Measurements from ENCODE around the gene ZNF574.

Gene ZNF574

GRCh38 chr19:42095814-42096230 is 19.9 kb downstream of the ZNF574 start:
- no peaks in the 10 kb centered on the region for H3K27me3 ChIP-seq (ENCODE audit: insufficient read depth, low read length, poor library complexity, severe bottlenecking)
- no peaks in the 10 kb centered on the region for H3F3A ChIP-seq (ENCODE audit: low read depth)
- no peaks in the 10 kb centered on the region for H3K79me2 ChIP-seq (ENCODE audit: insufficient read depth, low read length)
- no peaks in the 10 kb centered on the region for H3K9me2 ChIP-seq (replicated peaks; ENCODE audit: low read depth, low read length)
- H3K9ac ChIP-seq (ENCODE audit: low read depth, low read length, poor library complexity, severe bottlenecking) = no peak overlapping the region
- H3K4me2 ChIP-seq (ENCODE audit: low read depth, low read length, poor library complexity, severe bottlenecking) = no peak overlapping the region
- no peaks in the 10 kb centered on the region for H4K20me1 ChIP-seq (ENCODE audit: insufficient read depth, low read length, poor library complexity, severe bottlenecking)
- H3K4me1 ChIP-seq (ENCODE audit: insufficient read depth, low read length, poor library complexity, severe bottlenecking) = peaks cover 3% of the 10 kb centered on the region
- H3K4me3 ChIP-seq (ENCODE audit: low read length, poor library complexity, severe bottlenecking) = no peak overlapping the region
- H3K36me3 ChIP-seq (ENCODE audit: insufficient read depth, low read length) = no peaks in the 10 kb centered on the region
- TF ChIP-seq CTCF (conservative IDR thresholded peaks at IDR 0.05; ENCODE audit: low read length) (no peak), EZH2phosphoT487 (IDR thresholded peaks at IDR 0.05; ENCODE audit: borderline replicate concordance) (no peak)
- H2AFZ ChIP-seq (ENCODE audit: low read length) = no peak overlapping the region
- H3K9me3 ChIP-seq (ENCODE audit: insufficient read depth, low read depth, low read length) = no peaks in the 10 kb centered on the region

- Histone ChIP-seq H3K4me1 (ENCODE audit: insufficient read depth, low read length, poor library complexity, severe bottlenecking) (peaks cover 3% of the 10 kb centered on the region), H2AFZ (ENCODE audit: low read length) (no peak overlapping the region), H3K27me3 (ENCODE audit: insufficient read depth, low read length, poor library complexity, severe bottlenecking) (no peaks in the 10 kb centered on the region), H3K4me2 (ENCODE audit: low read depth, low read length, poor library complexity, severe bottlenecking) (no peak overlapping the region), H3K9me2 (replicated peaks; ENCODE audit: low read depth, low read length) (no peaks in the 10 kb centered on the region), H3F3A (ENCODE audit: low read depth) (no peaks in the 10 kb centered on the region), H4K20me1 (ENCODE audit: insufficient read depth, low read length, poor library complexity, severe bottlenecking) (no peaks in the 10 kb centered on the region), H3K36me3 (ENCODE audit: insufficient read depth, low read length) (no peaks in the 10 kb centered on the region), H3K4me3 (ENCODE audit: low read length, poor library complexity, severe bottlenecking) (no peak overlapping the region), H3K9me3 (ENCODE audit: insufficient read depth, low read depth, low read length) (no peaks in the 10 kb centered on the region), H3K9ac (ENCODE audit: low read depth, low read length, poor library complexity, severe bottlenecking) (no peak overlapping the region), H3K79me2 (ENCODE audit: insufficient read depth, low read length) (no peaks in the 10 kb centered on the region)
- TF ChIP-seq EZH2phosphoT487 (IDR thresholded peaks at IDR 0.05; ENCODE audit: borderline replicate concordance) = no peak
- TF ChIP-seq CTCF (conservative IDR thresholded peaks at IDR 0.05; ENCODE audit: low read length) = no peak
These were observed 20.4 kb downstream of the ZNF574 start for GRCh38 chr19:42096255-42096837.

- Histone ChIP-seq H3K9me2 (replicated peaks; ENCODE audit: low read depth, low read length) (no peaks in the 10 kb centered on the region), H3K9ac (ENCODE audit: low read depth, low read length, poor library complexity, severe bottlenecking) (no peak overlapping the region), H2AFZ (ENCODE audit: low read length) (no peak overlapping the region), H3K79me2 (ENCODE audit: insufficient read depth, low read length) (no peaks in the 10 kb centered on the region), H3K4me1 (ENCODE audit: insufficient read depth, low read length, poor library complexity, severe bottlenecking) (no peaks in the 10 kb centered on the region), H3K9me3 (ENCODE audit: insufficient read depth, low read depth, low read length) (no peaks in the 10 kb centered on the region), H3K4me2 (ENCODE audit: low read depth, low read length, poor library complexity, severe bottlenecking) (no peak overlapping the region), H3K27me3 (ENCODE audit: insufficient read depth, low read length, poor library complexity, severe bottlenecking) (no peaks in the 10 kb centered on the region), H3K4me3 (ENCODE audit: low read length, poor library complexity, severe bottlenecking) (no peak overlapping the region), H3K36me3 (ENCODE audit: insufficient read depth, low read length) (no peaks in the 10 kb centered on the region), H4K20me1 (ENCODE audit: insufficient read depth, low read length, poor library complexity, severe bottlenecking) (no peaks in the 10 kb centered on the region), H3F3A (ENCODE audit: low read depth) (no peaks in the 10 kb centered on the region)
- TF ChIP-seq CTCF (conservative IDR thresholded peaks at IDR 0.05; ENCODE audit: low read length) (no peak), EZH2phosphoT487 (IDR thresholded peaks at IDR 0.05; ENCODE audit: borderline replicate concordance) (no peak)
These were observed 21.5 kb downstream of the ZNF574 start for GRCh38 chr19:42097461-42097860.

Measured in Loucy (cell line).